ENCODE results near the gene KCNQ4. TPM values are rescaled to one million over a fixed set of nuclear protein-coding genes. Genes with fewer than 3 reads are reported as not detected.
A peak's percentile ranks its signal among the peaks of the same experiment; 100 is the strongest.

KCNQ4 gene
- total and polyA plus RNA-seq, 2 of the 4 experiments (the other 2 are of a cell fraction) = 0.07 TPM; not detected in 1

DNA sequence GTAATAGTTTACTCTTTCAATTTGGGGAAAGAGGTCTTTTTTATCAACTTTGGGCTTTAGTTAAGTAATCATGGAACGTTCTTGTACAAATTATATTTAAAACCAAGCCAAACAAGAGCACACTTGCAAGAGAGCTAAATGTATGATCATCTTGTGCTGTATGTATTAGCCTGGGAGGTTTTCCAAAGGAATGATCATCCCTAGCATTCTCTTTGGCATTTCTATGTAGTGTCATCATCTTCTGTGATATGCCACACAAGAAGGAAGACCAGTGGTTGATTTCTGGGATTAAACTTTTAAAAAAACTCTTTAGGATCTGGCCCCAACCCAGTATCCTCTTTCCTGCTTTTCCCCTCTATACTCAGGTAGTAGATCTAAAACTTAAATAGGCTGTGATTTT lies 38.4 kb upstream of the KCNQ4 start:
- Histone ChIP-seq H3K9me1 (ENCODE audit: insufficient read depth, low read length) (no peaks in the 10 kb centered on the region; the same call in 1 of the 2 replicates), H3K14ac (replicated peaks; ENCODE audit: low read depth, low read length) (no peak overlapping the region), H2BK120ac (ENCODE audit: low read depth, low read length) (no peak overlapping the region), H3K56ac (ENCODE audit: extremely low read depth, insufficient read depth, low read length) (no peak overlapping the region), H3K79me1 (ENCODE audit: low read depth in 1 of 2, low read length in 2 of 2) (peaks cover 24 to 35% of the 10 kb centered on the region in 2 experiments), H4K8ac (ENCODE audit: low read depth in 2 of 2, low read length in 2 of 2) (0 out of 4 replicates have a peak overlapping the region, but pooled peaks of 1 of the 2 experiments have one; percentile 13), H3K9ac (ENCODE audit: low read depth, low read length) (no peak overlapping the region), H2BK15ac (ENCODE audit: low read depth, low read length) (no peak overlapping the region), H3K9me3 (ENCODE audit: control insufficient read depth, insufficient read depth, low read length) (no peaks in the 10 kb centered on the region), H3K36me3 (ENCODE audit: control insufficient read depth, insufficient read depth, low read length) (peaks cover 14% of the 10 kb centered on the region), H2BK20ac (ENCODE audit: low read depth, low read length) (no peak overlapping the region), H3K4ac (ENCODE audit: low read depth, low read length) (no peak overlapping the region), H3K23ac (ENCODE audit: low read depth, low read length) (no peak overlapping the region), H4K20me1 (ENCODE audit: insufficient read depth, low read length) (no peaks in the 10 kb centered on the region), H2AK9ac (replicated peaks; ENCODE audit: low read depth, low read length, poor library complexity) (no peak overlapping the region), H4K5ac (ENCODE audit: low read depth, low read length) (no peak overlapping the region), H3K4me2 (ENCODE audit: low read depth, low read length) (no peak overlapping the region), H3K4me1 (ENCODE audit: control insufficient read depth, insufficient read depth, low read length) (no peaks in the 10 kb centered on the region; the same call in 1 of the 2 replicates), H2AK5ac (ENCODE audit: low read depth, low read length) (no peak overlapping the region), H3K4me3 (ENCODE audit: insufficient read depth, low read depth, low read length) (no peak overlapping the region), H2AFZ (replicated peaks; ENCODE audit: low read length, poor library complexity) (no peak overlapping the region), H3K27ac (ENCODE audit: insufficient read depth, low read length) (no peak overlapping the region), H2BK5ac (ENCODE audit: low read depth, low read length, poor library complexity, severe bottlenecking) (no peak overlapping the region), H3K27me3 (ENCODE audit: control insufficient read depth, insufficient read depth, low read length) (no peaks in the 10 kb centered on the region), H3K18ac (ENCODE audit: low read depth, low read length) (no peak overlapping the region), H4K91ac (ENCODE audit: insufficient read depth, low read depth, low read length) (no peak overlapping the region)
- ChIA-PET POLR2A (ENCODE audit: unreplicated experiment) (no interaction called here), CTCF (no interaction called here)
- WGBS, 2 experiments (ENCODE audit: extremely low coverage in 2 of 2, insufficient read length in 1 of 2) = no CpG with 5 or more reads among the region's 1 CpG
- BruUV-seq (replicated peaks) = no TSS peak
- TF ChIP-seq FOS (IDR thresholded peaks at IDR 0.05; ENCODE audit: low read depth, low read length) (no peak), SMC3 (IDR thresholded peaks at IDR 0.05; ENCODE audit: low read depth, low read length) (no peak), RCOR1 (IDR thresholded peaks at IDR 0.05; ENCODE audit: insufficient replicate concordance, low read length) (no peak), RFX5 (IDR thresholded peaks at IDR 0.05; ENCODE audit: low read depth, low read length) (no peak), BHLHE40 (IDR thresholded peaks at IDR 0.05; ENCODE audit: low read depth, low read length) (no peak), CEBPB (IDR thresholded peaks at IDR 0.05; ENCODE audit: low read depth, low read length) (no peak), MAFK (IDR thresholded peaks at IDR 0.05; ENCODE audit: low read depth, low read length) (no peak), POLR2A (IDR thresholded peaks at IDR 0.05; ENCODE audit: low read depth, low read length) (no peak), MXI1 (IDR thresholded peaks at IDR 0.05; ENCODE audit: borderline replicate concordance, low read depth, low read length) (no peak), MAZ (IDR thresholded peaks at IDR 0.05; ENCODE audit: borderline replicate concordance, low read depth, low read length) (no peak), NFE2L2 (IDR thresholded peaks at IDR 0.05; ENCODE audit: low read depth, low read length) (no peak), RAD21 (IDR thresholded peaks at IDR 0.05; ENCODE audit: low read length) (no peak), CHD1 (IDR thresholded peaks at IDR 0.05; ENCODE audit: low read depth, low read length) (no peak)
- TF ChIP-seq, protein P1, sequence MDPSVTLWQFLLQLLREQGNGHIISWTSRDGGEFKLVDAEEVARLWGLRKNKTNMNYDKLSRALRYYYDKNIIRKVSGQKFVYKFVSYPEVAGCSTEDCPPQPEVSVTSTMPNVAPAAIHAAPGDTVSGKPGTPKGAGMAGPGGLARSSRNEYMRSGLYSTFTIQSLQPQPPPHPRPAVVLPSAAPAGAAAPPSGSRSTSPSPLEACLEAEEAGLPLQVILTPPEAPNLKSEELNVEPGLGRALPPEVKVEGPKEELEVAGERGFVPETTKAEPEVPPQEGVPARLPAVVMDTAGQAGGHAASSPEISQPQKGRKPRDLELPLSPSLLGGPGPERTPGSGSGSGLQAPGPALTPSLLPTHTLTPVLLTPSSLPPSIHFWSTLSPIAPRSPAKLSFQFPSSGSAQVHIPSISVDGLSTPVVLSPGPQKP (IDR thresholded peaks at IDR 0.05; ENCODE audit: borderline replicate concordance, low read depth, low read length) = no peak
- TF ChIP-seq, protein P2, sequence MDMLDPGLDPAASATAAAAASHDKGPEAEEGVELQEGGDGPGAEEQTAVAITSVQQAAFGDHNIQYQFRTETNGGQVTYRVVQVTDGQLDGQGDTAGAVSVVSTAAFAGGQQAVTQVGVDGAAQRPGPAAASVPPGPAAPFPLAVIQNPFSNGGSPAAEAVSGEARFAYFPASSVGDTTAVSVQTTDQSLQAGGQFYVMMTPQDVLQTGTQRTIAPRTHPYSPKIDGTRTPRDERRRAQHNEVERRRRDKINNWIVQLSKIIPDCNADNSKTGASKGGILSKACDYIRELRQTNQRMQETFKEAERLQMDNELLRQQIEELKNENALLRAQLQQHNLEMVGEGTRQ (IDR thresholded peaks at IDR 0.05; ENCODE audit: low read depth, low read length) = no peak
- TF ChIP-seq, protein P3, sequence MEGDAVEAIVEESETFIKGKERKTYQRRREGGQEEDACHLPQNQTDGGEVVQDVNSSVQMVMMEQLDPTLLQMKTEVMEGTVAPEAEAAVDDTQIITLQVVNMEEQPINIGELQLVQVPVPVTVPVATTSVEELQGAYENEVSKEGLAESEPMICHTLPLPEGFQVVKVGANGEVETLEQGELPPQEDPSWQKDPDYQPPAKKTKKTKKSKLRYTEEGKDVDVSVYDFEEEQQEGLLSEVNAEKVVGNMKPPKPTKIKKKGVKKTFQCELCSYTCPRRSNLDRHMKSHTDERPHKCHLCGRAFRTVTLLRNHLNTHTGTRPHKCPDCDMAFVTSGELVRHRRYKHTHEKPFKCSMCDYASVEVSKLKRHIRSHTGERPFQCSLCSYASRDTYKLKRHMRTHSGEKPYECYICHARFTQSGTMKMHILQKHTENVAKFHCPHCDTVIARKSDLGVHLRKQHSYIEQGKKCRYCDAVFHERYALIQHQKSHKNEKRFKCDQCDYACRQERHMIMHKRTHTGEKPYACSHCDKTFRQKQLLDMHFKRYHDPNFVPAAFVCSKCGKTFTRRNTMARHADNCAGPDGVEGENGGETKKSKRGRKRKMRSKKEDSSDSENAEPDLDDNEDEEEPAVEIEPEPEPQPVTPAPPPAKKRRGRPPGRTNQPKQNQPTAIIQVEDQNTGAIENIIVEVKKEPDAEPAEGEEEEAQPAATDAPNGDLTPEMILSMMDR (conservative IDR thresholded peaks at IDR 0.05; ENCODE audit: low read depth, low read length) = no peak
- peak; percentile 94 for ATAC-seq (ENCODE audit: low read depth)
- peak; percentile 80 for DNase-seq
- in situ Hi-C loops (cut with MboI; ENCODE audit: low sequenced_read_pairs) (no loop called here), intact Hi-C loops (cut with micrococcal nuclease) (no loop called here), dilution Hi-C loops (cut with HindIII; ENCODE audit: low sequenced_read_pairs, unreplicated experiment) (no loop called here)

Data from IMR-90 (cell line).